ENCODE data around the gene SLC29A3.

Gene SLC29A3

DNA sequence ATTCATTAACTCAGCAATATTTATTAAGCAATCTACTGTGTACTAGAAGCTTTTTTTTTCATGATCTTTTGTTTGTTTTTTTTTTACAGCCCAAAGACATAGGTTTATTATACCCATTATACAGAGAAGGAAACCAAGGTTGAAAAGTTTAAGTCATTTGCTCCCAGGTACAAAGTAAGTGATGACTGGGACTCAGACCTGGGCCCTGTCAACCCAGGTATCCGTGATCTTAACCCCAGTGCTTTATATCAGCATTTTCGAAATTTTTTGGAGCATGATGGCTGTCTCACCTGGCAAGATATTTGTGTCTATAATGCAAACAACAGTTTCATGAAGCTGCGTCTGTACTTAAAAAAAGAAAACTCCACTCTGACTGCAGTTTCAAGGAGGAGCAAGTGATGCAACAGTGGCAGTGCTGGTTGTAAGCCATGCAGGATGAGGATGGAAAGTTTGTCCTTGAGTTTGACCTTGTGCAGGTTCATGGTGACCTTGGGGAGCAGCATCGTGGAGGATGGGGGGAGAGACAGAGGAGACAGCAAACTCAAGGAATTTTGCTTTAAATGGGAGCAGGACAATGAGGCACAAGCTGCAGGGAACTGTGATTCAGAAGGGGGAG lies 11.8 kb downstream of the SLC29A3 start:
- H3K27ac Mint-ChIP-seq, result no peak overlapping the region

DNA sequence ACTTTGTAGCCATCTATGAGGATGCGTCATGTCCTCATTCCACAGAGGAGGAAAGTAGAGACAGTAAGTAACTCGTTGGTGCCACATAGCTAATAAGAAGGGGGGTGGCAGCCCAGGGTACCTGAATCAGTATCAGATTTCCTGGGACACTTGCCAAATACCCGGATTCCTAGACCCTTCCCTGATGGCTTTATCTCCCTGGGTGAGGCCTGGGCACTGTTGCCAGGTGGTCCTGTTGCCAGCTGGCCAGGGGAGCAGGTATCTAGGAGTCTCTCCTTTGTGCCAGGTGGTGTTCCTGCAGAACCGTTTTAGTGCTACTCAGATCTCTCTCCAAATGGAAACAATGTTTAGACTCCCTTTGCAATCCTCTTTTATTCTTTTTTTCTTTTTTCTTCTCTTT lies 12.7 kb downstream of the SLC29A3 start:
- no peaks in the 10 kb centered on the region for H3K27me3 Mint-ChIP-seq
- no peaks in the 10 kb centered on the region for H3K9me3 Mint-ChIP-seq
- H3K27ac Mint-ChIP-seq, result no peak overlapping the region
- ATAC-seq (replicated peaks) (no peak), DNase-seq (no peak)
- H3K36me3 Mint-ChIP-seq (ENCODE audit: insufficient read depth), result peaks cover 7% of the 10 kb centered on the region
- H3K4me1 Mint-ChIP-seq (ENCODE audit: low read depth in 2 of 2), result peaks cover 18 to 25% of the 10 kb centered on the region in 2 donors
- no peak overlapping the region for H3K4me3 Mint-ChIP-seq

More for the DNA sequence above, 11.8 kb downstream of the SLC29A3 start:
- Mint-ChIP-seq H3K4me1 (ENCODE audit: low read depth in 2 of 2) (peaks cover 16 to 25% of the 10 kb centered on the region in 2 donors), H3K27me3 (no peaks in the 10 kb centered on the region), H3K9me3 (no peaks in the 10 kb centered on the region), H3K4me3 (no peak overlapping the region), H3K36me3 (ENCODE audit: insufficient read depth) (peaks cover 8% of the 10 kb centered on the region)
- ATAC-seq (replicated peaks) (no peak), DNase-seq (no peak)

DNA sequence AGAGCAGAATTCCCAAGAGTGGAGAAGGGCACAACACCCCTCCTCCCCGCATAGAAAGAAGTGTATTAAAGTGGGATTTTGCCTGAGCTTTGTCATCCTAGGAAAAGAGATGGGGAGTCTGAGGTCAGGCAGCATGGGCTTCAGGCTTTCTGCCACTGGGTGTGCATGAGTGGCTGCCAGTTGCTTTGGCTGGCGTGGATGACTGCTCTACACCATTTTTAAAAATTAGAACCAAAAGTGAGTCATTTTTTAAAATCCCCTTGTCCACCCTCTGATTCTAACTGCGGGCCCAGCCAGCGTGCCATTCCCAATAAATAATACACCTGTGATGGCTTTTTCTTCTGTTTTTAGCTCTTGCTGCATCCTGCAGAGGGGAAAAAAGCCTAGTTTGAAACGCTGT lies 13.4 kb downstream of the SLC29A3 start:
- Mint-ChIP-seq H3K4me3 (no peak overlapping the region), H3K9me3 (no peaks in the 10 kb centered on the region), H3K36me3 (ENCODE audit: insufficient read depth) (peaks cover 3% of the 10 kb centered on the region), H3K27me3 (no peaks in the 10 kb centered on the region), H3K4me1 (ENCODE audit: low read depth in 2 of 2) (peaks cover 15 to 21% of the 10 kb centered on the region in 2 donors), H3K27ac (peak overlapping the region in 1 of 2 donors; percentile 82)
- ATAC-seq (replicated peaks) (no peak), DNase-seq (no peak)

DNA sequence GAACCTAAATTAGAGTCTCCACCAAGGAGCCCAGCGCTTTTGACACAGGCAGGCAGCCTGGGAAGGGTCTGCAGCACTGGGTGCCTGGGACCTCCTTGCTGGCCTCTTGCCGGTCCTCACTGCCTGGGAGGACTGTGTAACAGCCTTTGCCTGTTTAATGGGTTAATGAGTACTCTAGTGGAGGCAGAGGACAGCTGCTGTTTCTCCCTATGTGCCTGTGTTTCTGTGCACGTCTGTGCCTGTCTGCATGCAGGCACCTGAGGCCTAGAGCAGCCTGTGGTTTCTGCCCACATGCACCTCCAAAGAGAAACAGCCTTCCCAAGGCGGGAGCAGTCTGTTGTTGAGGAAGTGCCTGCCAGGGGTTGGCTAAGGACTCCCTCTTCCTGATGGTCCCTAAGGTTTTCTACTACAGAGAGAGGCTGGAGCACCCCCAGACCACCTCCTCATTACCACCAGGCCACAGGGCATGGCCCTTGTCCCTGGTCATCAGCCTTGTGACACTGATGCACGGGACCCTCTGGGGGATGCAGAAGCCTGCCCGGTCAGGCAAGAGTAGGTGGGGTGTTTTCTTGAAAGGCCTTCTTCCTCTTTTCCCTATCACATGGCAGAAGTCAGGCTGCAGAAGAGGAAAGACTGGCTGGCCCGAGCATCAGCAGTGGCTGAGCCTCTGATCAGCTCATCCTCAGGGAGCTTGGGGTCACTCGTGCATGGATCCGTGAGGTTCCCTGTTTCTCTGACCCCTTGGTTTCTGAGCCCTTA lies 14.2 kb downstream of the SLC29A3 start:
- Mint-ChIP-seq H3K4me3 (no peak overlapping the region), H3K9me3 (no peaks in the 10 kb centered on the region), H3K4me1 (ENCODE audit: low read depth in 2 of 2) (peaks cover 14 to 17% of the 10 kb centered on the region in 2 donors), H3K27ac (peak overlapping the region in 1 of 2 donors; percentile 82), H3K36me3 (ENCODE audit: insufficient read depth) (peaks cover 3% of the 10 kb centered on the region), H3K27me3 (no peaks in the 10 kb centered on the region)
- ATAC-seq (replicated peaks) (no peak), DNase-seq (no peak)

DNA sequence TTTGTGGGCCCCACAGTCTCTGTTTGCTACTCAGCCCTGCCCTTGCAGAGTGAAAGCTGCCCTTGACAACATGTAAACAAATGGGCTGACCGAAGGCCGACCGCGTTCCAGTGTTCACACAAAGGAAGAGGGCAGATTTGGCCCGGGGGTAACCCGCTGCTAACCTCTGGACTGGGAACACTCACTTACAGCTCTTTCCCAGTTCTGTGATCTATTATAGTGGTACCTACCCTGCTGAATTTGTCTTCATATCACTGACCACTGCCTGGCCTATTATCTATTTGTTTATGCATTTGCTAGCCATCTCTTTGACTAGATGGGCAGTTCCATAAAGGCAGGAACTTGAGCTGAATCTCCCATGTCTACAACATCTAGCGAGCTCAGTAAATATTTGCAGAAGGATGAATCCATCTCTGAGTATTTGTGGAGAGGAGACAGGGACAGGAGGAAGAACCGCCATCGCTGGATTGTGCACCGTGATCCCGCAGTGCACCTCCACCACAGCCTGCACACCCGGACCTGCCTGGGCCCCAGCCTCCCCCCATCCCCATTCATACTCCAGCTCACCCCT lies 15.2 kb downstream of the SLC29A3 start:
- Mint-ChIP-seq H3K4me3 (no peak overlapping the region), H3K27ac (no peak overlapping the region), H3K4me1 (ENCODE audit: low read depth in 2 of 2) (peaks cover 12 to 15% of the 10 kb centered on the region in 2 donors), H3K27me3 (no peaks in the 10 kb centered on the region), H3K9me3 (no peaks in the 10 kb centered on the region), H3K36me3 (ENCODE audit: insufficient read depth) (peaks cover 8% of the 10 kb centered on the region)
- DNase-seq (no peak), ATAC-seq (replicated peaks) (no peak)

DNA sequence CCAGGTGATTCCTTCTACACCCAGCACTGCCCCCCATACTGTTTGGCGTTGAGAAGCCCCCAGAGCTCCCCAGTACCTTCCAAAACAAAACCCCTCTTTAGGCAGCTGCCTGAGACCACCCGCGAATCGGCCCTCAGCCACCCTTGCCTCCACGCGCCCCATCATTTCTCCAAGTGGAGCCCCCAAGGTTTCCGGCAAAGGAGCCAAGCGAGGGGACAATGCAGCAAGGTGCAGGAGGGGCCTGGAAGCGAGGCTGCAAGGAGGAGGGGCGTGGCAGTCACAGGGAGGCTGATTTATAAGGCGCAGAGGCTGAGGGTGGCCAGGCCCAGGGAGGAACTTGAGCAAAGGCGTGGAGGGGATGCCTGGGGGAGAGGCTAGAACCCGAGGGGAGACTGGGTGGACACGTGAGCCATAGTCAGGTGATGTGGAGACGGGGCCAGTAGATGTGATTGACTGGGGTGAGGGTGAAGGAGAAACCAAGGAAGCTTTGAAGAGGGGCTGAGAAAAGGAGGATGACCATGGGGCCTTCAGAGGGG lies 16.2 kb downstream of the SLC29A3 start:
- Mint-ChIP-seq H3K4me1 (ENCODE audit: low read depth in 2 of 2) (peaks cover 15% of the 10 kb centered on the region in 2 donors), H3K9me3 (no peaks in the 10 kb centered on the region), H3K27me3 (no peaks in the 10 kb centered on the region), H3K27ac (peak overlapping the region in 1 of 2 donors; percentile 52), H3K4me3 (no peak overlapping the region), H3K36me3 (ENCODE audit: insufficient read depth) (peaks cover 5% of the 10 kb centered on the region)
- DNase-seq (no peak), ATAC-seq (replicated peaks) (no peak)

DNA sequence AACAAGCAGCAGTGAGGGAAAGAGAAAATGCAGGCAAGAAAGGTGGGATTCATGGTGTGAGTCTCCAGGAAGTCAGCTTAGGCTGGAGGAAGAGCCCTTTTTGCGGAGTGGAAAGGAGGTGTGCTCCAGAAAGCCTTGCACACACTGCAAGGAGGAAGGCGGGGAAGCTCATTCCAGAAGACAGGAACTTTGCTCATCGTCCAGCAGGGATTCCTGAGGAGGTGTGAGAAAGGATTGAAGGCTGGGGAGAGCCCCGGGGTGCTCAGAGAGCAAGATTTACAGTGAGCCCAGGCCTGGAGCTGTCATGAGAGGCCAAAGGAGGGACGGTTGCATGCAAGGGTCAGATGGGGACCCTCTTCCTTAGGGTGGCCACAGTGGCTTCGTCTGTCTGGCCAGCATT lies 17.6 kb downstream of the SLC29A3 start:
- Mint-ChIP-seq H3K4me3 (no peak overlapping the region), H3K4me1 (ENCODE audit: low read depth in 2 of 2) (peaks cover 13 to 19% of the 10 kb centered on the region in 2 donors), H3K27ac (no peak overlapping the region), H3K9me3 (no peaks in the 10 kb centered on the region), H3K36me3 (ENCODE audit: insufficient read depth) (peaks cover 5% of the 10 kb centered on the region), H3K27me3 (no peaks in the 10 kb centered on the region)
- no peak for DNase-seq
- no peak for ATAC-seq (replicated peaks)

DNA sequence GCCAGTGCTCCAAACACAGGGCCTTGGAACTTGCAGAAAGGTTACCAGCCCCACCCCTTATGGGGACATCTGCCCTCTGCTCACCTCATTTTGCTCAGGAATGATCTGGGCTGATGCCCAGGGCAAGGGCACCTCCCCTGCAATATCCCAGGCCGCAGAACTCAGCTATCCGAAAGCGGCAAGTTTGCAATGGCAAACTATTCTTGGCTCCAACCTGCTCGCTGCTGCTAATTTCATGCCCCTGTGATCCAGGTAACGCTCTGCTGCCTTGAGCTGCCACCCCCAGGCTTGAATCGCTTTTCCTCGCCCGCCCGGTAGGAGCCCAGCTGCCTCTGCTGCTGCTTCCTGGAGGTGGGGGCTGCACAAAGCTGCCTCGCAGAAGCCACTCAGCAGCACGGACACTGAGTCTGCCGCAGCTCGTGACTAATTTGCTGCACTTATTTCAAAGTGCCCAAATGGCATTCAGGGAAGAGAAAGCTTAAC lies 18.2 kb downstream of the SLC29A3 start:
- peaks cover 5% of the 10 kb centered on the region for H3K36me3 Mint-ChIP-seq (ENCODE audit: insufficient read depth)
- no peak overlapping the region for H3K4me3 Mint-ChIP-seq
- H3K27me3 Mint-ChIP-seq, result no peaks in the 10 kb centered on the region
- H3K27ac Mint-ChIP-seq, result no peak overlapping the region
- DNase-seq (no peak), ATAC-seq (replicated peaks) (no peak)
- H3K4me1 Mint-ChIP-seq (ENCODE audit: low read depth in 2 of 2), result peaks cover 13 to 19% of the 10 kb centered on the region in 2 donors
- no peaks in the 10 kb centered on the region for H3K9me3 Mint-ChIP-seq

DNA sequence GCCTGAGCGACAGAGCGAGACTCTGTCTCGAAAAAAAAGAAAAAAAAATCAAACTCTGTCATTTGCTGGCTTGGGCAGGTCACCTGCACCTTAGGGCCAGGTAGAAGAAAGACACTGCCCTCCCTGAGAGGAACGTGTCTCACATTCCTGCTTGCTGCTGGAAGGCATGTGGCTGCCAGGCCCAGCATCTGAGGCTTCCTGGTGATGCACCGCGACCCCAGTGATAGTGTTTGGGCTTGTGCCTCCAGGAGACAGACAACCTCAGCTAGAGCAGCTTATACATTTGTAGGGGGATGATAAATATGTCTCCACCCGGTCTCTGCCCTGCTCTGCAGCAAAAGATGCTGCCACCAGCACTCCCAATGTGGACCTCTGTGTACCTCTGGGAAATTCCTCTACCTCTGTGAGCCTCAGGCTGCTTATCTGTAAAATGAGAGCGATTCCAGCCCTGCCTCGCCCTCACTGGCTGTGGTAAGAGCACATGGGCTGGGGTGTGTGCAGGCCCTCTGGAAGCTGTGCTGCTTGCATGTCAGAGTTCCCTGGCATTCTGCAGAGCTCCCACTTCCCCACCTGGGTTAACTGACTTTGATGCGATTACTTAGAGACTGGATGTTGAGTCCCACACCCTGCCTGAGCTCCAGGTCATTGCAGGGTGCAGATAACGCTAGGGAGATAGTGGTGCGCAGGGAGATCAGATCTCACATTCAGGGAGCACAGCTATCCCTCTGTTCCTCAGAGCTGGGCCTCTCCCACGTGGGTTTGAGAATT lies 19.9 kb downstream of the SLC29A3 start:
- ATAC-seq (replicated peaks) (no peak), DNase-seq (no peak)
- peaks cover 13 to 15% of the 10 kb centered on the region in 2 donors for H3K4me1 Mint-ChIP-seq (ENCODE audit: low read depth in 2 of 2)
- no peaks in the 10 kb centered on the region for H3K27me3 Mint-ChIP-seq
- no peak overlapping the region for H3K27ac Mint-ChIP-seq
- H3K36me3 Mint-ChIP-seq (ENCODE audit: insufficient read depth), result peaks cover 5% of the 10 kb centered on the region
- no peak overlapping the region for H3K4me3 Mint-ChIP-seq
- no peaks in the 10 kb centered on the region for H3K9me3 Mint-ChIP-seq

DNA sequence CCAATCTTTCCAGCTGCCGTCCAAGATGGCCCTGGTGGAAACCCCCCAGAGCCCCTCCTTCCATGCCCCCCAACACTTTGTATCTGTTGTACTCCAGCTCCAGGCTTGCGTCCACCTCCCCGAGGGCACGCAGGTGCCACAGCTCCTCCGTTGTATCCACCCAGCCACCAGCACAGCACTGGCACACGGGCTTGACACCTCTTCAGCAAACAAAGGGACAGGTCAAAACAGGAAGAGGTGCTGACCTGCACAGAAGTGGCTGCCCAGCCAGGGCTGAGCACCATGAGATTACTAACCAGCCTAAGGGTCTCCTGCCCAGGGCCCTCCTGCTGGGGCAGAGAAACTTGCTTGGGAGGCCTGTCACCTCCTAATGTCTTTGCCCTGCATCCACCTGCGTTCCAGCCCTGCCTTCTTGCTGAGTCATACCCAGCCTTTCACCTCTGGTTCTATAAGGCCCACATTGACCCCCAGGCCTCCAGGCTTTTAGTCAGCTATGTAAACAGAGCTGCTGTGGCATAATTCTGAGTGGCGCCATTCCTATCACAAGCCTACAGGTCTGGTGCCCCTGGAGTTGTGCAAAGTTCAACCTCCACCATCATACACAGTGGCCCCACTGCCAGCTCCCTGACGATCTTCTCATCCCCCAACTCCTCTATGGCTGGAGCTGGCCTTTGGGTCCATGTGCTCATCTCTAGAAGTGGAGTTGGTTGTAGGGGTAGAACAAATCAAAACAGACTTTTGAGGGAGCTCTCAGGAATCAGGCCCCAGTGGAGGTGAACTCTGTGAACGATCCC lies 20.9 kb downstream of the SLC29A3 start:
- H3K36me3 Mint-ChIP-seq (ENCODE audit: insufficient read depth), result peaks cover 5% of the 10 kb centered on the region
- H3K4me3 Mint-ChIP-seq, result no peak overlapping the region
- peaks cover 9 to 10% of the 10 kb centered on the region in 2 donors for H3K4me1 Mint-ChIP-seq (ENCODE audit: low read depth in 2 of 2)
- H3K27ac Mint-ChIP-seq, result no peak overlapping the region
- DNase-seq (no peak), ATAC-seq (replicated peaks) (no peak)
- no peaks in the 10 kb centered on the region for H3K27me3 Mint-ChIP-seq
- H3K9me3 Mint-ChIP-seq, result no peaks in the 10 kb centered on the region

DNA sequence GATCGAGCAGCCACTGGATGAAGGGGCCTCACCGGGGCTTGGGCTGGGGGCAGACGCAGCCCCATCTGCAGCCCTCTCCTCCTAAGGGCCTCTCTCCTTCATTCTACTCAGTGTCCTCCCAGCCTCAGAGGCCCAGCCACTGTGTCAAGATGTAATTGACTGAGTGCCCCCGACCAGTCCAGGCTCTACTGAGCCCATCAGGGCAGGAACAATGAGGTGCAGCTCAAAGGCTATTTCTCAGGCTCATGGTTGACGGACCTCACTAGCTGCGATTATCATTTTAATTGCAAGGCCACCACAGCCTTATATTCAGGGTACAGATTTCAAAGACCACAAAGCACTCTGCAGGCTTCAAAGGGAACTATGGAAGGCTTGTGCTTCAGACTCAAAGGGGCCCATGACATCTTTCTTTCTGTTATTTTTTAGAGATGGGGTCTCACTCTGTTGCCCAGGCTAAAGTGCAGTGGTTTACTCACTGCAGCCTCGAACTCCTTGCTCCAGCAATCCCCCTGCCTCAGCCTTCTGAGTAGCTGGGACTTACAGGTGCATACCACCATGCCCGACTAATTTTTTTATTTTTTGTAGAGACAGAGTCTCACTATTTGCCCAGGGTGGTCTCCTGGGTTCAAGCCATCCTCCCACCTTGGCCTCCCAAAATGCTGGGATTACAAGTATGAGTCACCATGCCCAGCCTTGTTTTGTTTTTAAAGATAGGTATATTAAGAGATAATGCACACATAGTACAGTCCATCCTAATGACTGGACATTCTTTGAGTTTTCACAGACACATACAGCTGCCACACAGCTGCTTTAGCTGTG lies 23.7 kb downstream of the SLC29A3 start:
- Mint-ChIP-seq H3K27ac (no peak overlapping the region), H3K9me3 (no peaks in the 10 kb centered on the region), H3K4me3 (no peak overlapping the region), H3K4me1 (ENCODE audit: low read depth in 2 of 2) (peaks cover 1 to 8% of the 10 kb centered on the region in 2 donors), H3K36me3 (ENCODE audit: insufficient read depth) (peaks cover 5% of the 10 kb centered on the region), H3K27me3 (no peaks in the 10 kb centered on the region)
- ATAC-seq (replicated peaks), result no peak
- no peak for DNase-seq

DNA sequence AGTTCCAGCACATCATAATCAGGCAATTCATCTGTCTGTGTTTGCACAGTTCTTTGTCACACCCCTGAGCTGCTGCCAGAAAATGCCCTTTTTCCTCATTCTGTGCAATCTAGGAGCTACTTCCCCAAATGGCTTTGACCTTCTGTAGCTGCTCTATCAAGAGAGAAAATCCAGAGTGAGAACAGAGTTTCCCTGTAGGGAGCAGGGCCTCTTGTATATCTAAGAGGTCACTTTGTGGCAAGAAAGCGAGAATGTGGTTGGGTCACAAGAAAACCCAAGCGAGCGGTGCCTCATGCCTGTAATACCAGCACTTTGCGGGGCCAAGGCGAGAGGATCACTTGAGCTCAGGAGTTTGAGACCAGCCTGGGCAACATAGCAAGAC lies 24.3 kb downstream of the SLC29A3 start:
- DNase-seq (no peak), ATAC-seq (replicated peaks) (no peak)
- Mint-ChIP-seq H3K9me3 (no peaks in the 10 kb centered on the region), H3K4me3 (no peak overlapping the region), H3K4me1 (ENCODE audit: low read depth in 2 of 2) (peaks cover 1 to 8% of the 10 kb centered on the region in 2 donors), H3K36me3 (ENCODE audit: insufficient read depth) (peaks cover 5% of the 10 kb centered on the region), H3K27me3 (no peaks in the 10 kb centered on the region), H3K27ac (no peak overlapping the region)

Measured in effector memory CD8-positive, alpha-beta T cell (primary cell).